ENCODE data around the gene CISD2.
"Not testable (repeated sequence)": the region's sequence is repeated elsewhere in the genome, so short reads cannot be mapped to it uniquely, and the experiment has no call there.

CISD2 gene

DNA sequence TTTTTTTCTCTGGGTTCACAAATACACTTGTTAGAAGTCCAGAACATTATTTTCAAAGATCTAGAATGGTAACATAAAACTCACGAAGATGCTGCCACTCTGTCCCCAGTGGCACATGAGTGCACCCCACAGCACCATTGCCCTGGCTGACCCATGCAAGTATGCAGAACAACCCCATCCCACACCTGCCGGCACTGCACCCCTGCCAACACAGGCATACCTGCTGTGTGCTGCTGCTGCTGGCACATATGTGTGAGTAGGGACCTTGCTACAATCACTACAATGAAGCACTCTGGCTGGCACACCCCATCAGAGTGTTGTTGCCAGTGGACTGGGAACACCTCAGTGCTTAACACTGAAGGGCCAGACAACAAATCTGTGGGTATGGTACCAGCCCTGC, 66.9 kb downstream of the CISD2 start:
- no peak for DNase-seq (ENCODE audit: low read depth)

DNA sequence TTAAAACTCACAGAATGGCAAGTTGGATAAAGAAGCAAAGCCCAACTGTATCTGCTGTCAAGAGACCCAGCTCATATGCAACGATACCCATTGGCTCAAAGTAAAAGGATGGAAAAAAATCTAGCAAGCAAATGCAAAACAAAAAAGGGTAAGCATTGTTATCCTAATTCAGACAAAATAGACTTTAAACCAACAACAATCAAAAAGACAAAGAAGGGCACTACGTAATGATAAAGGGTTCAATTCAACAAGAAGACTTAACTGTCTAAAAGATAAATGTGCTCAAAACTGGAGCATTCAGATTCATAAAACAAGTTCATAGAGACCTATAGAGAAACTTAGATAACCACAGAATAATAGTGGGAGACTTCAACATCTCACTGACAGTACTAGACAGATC, 69.3 kb downstream of the CISD2 start:
- not testable (repeated sequence) for DNase-seq (ENCODE audit: low read depth)
